ENCODE data around the gene NWD2.

The NWD2 gene

DNA sequence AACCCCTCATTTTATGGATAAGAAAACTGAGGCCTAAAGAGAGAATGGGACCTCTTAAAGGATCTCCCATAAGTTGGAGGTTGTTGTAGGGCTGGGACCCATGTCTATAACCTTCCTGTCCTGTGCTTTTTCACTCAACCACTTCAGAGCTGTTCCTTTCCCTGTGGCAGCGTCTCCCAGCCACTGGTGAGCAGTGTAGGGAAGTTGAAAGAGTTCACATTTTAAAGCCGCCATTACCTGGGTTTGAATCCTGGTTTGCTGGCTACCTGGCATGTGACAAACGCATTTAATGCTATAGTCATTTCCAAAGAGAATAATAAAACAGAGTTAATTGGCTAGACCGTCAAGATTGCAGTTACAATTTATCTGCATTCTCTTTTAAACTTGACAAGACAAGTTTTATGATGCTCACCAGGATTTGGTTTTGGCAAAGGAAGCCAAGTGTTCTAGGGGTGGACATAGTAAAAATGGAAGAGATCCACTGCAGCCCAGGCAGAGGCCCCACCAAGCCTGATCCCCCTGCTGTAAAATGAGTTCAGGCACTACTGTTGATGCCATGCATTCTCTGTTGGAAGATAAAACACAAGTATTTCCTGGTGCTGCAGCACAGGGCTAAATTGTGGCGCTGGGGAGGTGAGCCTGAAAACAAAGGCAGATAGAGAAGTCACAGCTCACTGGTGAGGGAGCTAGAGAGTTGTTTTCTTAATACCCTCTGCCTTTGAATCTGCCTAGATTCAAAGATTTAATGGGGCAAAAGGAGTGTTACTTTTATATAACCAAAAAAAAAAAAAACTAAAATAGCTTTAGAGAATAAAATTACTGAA lies 218.7 kb downstream of the NWD2 start:
- in situ Hi-C loops (cut with MboI; ENCODE audit: low sequenced_read_pairs): no loop called here

GRCh38 chr4:37464373-37465128 lies 220.0 kb downstream of the NWD2 start:
- in situ Hi-C loops (cut with MboI; ENCODE audit: low sequenced_read_pairs): no loop called here

DNA sequence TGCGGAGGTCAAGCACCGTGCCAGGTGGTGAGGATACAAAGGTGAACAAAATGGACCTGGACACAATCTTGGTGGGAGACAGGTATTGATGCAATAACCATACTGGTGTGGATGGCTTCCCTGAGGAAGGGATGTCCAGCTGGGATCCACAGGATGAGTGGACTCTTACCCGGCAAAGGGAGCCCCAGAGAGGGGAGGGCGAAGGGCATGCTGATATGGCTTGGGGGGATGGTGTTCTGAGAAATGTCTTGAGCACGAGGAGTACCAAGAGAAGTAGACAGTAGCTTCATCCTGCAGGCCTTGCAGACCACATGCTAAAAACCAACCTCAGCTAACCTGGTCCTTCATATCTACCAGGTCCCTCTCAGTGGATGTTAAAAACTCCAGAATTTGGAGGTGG lies 220.8 kb downstream of the NWD2 start:
- in situ Hi-C loops (cut with MboI; ENCODE audit: low sequenced_read_pairs): no loop called here

DNA sequence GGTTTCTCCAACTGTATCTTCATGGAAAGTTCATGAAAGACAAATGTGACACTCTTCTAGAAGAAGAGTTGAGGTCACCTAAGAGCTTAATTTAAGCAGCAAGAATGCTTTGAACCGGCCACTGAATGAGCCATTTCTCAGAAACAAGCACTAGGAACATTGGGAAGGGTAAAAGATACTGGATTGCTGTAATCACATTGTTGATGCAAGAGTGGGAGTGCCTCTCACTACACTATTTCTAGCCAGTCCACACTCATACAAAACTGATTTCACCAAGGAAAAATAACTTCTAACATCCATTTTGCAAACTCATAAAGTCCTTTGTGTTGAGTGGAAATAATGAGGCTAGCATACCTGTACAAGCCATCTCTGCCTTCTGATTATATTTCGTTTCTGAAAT lies 221.3 kb downstream of the NWD2 start:
- in situ Hi-C loops (cut with MboI; ENCODE audit: low sequenced_read_pairs): no loop called here

GRCh38 chr4:37467223-37467622 lies 222.7 kb downstream of the NWD2 start:
- in situ Hi-C loops (cut with MboI; ENCODE audit: low sequenced_read_pairs): no loop called here

GRCh38 chr4:37467824-37468223 lies 223.3 kb downstream of the NWD2 start:
- in situ Hi-C loops (cut with MboI; ENCODE audit: low sequenced_read_pairs): no loop called here

DNA sequence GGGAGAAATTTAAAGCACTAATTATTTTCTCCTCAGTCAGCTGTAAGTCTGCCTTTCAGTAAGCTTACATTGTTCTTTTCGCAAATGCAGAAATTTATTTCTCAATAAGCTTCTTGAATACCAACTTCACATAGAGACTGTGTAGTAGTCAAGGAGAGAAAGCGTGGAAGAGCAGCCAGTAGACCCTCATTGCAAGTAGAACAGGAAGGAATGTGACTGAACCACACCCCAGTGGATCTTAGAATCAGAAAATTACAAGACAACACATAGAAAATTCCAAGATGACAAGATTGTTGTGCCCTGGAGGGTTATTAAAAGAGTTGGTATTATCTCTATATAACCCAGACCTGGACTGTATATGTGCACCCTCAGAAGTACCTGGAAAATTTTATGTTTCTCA lies 224.7 kb downstream of the NWD2 start:
- in situ Hi-C loops (cut with MboI; ENCODE audit: low sequenced_read_pairs): no loop called here

DNA sequence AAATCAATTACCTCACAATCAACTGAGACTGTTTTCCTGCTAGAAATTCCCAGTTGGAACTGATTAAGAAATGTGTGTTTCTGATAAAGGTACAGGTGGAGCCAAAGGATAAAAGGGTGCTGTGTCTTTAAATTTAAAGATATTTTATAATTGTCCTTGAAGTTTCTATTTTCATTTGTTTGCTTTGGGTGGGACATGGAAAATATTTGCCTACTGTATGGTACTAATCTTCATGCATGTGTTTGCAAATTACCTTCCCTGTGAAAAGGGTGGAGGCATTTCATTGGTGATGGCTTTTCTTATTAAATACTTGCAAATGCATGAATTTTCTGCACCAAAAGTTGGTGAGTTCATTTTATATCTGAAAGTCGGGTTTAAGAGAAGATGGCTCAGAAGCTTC lies 225.7 kb downstream of the NWD2 start:
- in situ Hi-C loops (cut with MboI; ENCODE audit: low sequenced_read_pairs): no loop called here

GRCh38 chr4:37471093-37471492 lies 226.6 kb downstream of the NWD2 start:
- in situ Hi-C loops (cut with MboI; ENCODE audit: low sequenced_read_pairs): no loop called here

GRCh38 chr4:37471971-37472370 lies 227.4 kb downstream of the NWD2 start:
- in situ Hi-C loops (cut with MboI; ENCODE audit: low sequenced_read_pairs): no loop called here

DNA sequence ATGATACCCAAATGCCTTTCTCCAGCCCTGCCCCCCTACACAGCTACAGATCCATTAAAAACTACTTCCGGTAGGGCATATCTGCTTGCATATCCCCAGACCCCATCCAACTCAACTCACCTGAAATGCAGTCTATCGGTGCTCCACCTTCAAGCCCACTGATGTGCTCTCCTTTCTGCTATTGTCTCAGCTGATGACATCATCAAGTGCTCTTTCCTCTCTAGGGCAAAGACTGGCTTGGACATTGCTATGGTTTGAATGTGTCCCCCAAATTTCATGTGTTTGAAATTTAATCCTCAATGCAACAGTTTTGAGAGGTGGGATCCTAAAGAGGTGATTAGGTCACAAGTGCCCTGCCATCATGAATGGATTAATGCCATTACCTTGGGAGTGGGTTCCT lies 229.3 kb downstream of the NWD2 start:
- in situ Hi-C loops (cut with MboI; ENCODE audit: low sequenced_read_pairs): no loop called here

- in situ Hi-C loops (cut with MboI; ENCODE audit: low sequenced_read_pairs): no loop called here
These were observed 230.5 kb downstream of the NWD2 start for GRCh38 chr4:37475087-37475486.

DNA sequence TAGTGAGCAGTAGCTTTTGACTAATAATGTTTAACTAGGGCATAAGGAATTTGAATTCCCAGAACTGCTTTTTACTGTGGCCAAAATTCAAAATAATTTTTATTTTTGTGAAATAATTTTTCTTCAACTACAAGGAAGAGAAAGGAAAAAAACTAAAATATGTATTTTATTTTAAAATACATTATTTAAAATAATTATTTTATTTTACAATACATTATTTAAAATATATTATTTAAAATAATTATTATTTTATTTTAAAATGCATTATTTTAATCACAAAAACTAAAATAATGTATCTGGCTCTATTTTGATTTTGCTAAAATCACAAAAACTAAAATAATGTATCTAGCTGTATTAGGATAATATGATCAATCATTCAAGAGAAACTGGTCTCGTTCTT lies 231.2 kb downstream of the NWD2 start:
- in situ Hi-C loops (cut with MboI; ENCODE audit: low sequenced_read_pairs): no loop called here

DNA sequence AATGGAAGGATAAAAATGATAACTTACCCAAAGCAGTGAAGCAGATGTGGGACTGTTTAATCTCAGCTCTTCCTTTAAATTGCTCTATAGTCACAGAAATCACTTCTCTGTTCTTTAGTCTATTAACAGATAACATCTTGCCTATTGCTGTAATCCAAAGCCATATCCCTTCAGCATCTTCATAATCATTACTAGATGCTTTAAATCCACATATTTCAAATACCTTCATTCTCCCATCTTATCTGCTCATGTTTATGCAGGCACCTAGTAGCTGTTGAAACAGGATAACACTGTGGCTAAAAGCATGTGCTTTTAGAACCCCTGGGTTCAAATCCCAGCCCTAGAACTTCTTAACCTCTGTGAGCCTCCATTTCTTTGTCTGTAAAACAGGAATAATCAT lies 231.7 kb downstream of the NWD2 start:
- in situ Hi-C loops (cut with MboI; ENCODE audit: low sequenced_read_pairs): no loop called here

DNA sequence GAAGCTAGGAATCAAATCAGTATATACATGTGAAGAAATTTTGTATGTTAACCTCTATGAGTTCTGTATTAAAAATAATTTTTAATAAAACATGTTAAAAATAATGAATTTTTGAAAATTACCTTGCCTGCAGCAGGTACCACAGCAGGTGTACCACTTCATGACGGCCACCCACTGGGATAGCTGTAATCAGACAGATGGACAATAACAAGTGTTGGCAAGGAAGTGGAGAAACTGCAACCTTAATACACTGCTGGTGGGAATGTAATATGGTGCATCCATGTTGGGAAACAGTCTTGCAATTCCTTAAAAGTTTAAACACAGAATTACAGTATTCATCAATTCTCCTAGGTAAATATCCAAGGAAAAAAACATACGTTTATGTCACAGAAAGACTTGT lies 232.1 kb downstream of the NWD2 start:
- in situ Hi-C loops (cut with MboI; ENCODE audit: low sequenced_read_pairs): no loop called here

DNA sequence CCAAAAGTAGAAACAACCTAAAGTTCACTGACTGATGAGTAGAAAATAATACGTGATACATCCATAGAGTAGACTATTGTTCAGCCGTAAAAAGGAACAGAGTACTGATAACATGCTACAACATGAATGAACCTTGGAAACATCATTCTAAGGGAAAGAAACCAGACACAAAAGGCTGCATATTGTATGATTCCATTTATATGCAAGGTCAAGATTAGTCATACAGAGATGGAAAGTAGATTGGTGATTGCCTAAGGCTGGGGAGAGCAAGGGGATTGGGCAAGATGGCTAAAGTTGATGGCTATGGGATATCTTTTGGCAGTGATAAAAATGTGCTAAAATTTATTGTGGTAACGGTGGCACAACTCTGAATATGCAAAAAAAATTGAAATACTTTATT lies 232.6 kb downstream of the NWD2 start:
- in situ Hi-C loops (cut with MboI; ENCODE audit: low sequenced_read_pairs): no loop called here

GRCh38 chr4:37478151-37478550 lies 233.6 kb downstream of the NWD2 start:
- in situ Hi-C loops (cut with MboI; ENCODE audit: low sequenced_read_pairs): no loop called here

DNA sequence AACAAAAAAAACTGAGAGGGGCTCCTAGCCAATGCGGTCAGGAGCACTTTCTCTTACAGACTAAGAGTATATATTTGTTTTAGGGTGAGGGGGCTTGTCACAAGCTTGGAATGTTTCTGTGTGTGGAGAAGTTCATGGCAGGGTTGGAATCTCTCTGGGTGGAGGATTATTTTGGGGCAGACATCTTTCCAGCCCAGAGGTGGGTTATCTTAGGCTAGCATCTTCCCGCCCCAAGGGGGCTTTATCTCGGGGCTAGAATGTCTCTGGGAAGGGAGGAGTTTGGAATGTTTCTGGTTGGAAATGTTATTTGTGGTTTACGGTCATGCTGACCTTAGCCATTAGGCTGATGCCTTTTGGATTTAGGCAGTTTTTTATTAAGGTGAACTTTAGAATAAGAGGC lies 236.0 kb downstream of the NWD2 start:
- in situ Hi-C loops (cut with MboI; ENCODE audit: low sequenced_read_pairs): no loop called here

GRCh38 chr4:37481547-37482122 lies 237.1 kb downstream of the NWD2 start:
- in situ Hi-C loops (cut with MboI; ENCODE audit: low sequenced_read_pairs): no loop called here

DNA sequence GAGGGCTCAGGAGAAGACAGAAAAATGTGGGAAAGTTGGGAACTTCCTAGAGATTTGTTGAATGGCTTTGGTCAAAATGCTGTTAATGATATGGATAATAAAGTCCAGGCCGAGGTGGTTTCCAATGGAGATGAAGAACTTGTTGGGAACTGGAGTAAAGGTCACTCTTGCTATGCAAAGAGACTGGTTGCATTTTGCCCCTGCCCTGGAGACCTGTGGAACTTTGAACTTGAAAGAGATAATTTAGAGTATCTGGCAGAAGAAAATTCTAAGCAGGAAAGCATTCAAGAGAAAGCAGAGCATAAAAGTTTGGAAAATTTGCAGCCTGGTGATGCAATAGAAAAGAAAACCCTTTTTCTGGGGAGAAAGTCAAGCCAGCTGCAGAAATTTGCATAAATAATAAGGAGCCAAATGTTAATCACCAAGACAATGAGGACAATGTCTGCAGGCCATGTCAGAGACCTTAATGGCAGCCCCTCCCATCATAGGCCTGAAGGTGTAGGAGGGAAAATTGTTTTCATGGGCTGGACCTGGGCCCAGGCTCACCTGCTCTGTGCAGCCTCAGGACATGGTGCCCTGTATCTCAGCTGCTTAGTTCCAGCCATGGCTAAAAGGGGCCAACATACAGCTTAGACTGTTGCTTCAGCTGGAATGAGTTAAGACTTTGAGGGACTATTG lies 237.8 kb downstream of the NWD2 start:
- in situ Hi-C loops (cut with MboI; ENCODE audit: low sequenced_read_pairs): no loop called here

- in situ Hi-C loops (cut with MboI; ENCODE audit: low sequenced_read_pairs): no loop called here
These were observed 239.1 kb downstream of the NWD2 start for GRCh38 chr4:37483610-37484009.

Data from HL-60/S4 treated with retinoic acid at 250 ng/mL for 4 days and 3 days (cell line).